C4-2B (cell line): ENCODE results near the gene JAGN1.
"Not testable (repeated sequence)": the region's sequence is repeated elsewhere in the genome, so short reads cannot be mapped to it uniquely, and the experiment has no call there.

ENCODE experiments used
- H3K27ac ChIP-seq: fragments of 450-650 bp; 2 replicates; pipeline ENCODE4 v1.5.1; 2017
- ZFX ChIP-seq: fragments of 450-650 bp; IDR thresholded peaks from 2 replicates; pipeline ENCODE4 v1.6.1; 2017
- TF ChIP-seq, protein P1 (sequence below): fragments of 450-650 bp; conservative IDR thresholded peaks from 2 replicates; pipeline ENCODE4 v1.5.1; 2017; ENCODE audit warnings: mild to moderate bottlenecking

The JAGN1 gene

GRCh38 chr3:9863058-9863772 is 27.2 kb upstream of the JAGN1 start:
- no peak overlapping the region for H3K27ac ChIP-seq
- no peak for TF ChIP-seq ZFX

- TF ChIP-seq, protein P1, sequence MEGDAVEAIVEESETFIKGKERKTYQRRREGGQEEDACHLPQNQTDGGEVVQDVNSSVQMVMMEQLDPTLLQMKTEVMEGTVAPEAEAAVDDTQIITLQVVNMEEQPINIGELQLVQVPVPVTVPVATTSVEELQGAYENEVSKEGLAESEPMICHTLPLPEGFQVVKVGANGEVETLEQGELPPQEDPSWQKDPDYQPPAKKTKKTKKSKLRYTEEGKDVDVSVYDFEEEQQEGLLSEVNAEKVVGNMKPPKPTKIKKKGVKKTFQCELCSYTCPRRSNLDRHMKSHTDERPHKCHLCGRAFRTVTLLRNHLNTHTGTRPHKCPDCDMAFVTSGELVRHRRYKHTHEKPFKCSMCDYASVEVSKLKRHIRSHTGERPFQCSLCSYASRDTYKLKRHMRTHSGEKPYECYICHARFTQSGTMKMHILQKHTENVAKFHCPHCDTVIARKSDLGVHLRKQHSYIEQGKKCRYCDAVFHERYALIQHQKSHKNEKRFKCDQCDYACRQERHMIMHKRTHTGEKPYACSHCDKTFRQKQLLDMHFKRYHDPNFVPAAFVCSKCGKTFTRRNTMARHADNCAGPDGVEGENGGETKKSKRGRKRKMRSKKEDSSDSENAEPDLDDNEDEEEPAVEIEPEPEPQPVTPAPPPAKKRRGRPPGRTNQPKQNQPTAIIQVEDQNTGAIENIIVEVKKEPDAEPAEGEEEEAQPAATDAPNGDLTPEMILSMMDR, result no peak
- TF ChIP-seq ZFX, result no peak
- no peak overlapping the region for H3K27ac ChIP-seq
Measured at GRCh38 chr3:9864200-9864927, 26.0 kb upstream of the JAGN1 start.

DNA sequence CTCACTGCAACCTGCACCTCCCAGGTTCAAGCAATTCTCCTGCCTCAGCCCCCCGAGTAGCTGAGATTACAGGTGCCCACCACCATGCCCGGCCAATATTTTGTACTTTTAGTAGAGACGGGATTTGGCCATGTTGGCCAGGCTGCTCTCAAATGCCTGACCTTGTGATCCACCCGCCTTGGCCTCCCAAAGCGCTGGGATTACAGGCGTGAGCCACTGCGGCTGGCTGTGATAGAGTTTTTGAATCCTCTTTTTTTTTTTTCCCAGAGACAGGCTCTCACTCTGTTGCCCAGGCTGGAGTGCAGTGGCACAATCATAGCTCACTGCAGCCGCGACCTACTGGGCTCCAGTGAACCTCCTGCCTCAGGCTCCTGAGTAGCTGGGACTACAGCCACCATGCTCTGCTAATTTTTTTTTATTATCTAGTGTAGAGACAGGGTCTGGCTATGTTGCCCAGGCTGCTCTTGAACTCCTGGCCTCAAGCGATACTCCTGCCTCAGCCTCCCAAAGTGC is 25.2 kb upstream of the JAGN1 start:
- H3K27ac ChIP-seq, result not testable (repeated sequence)

DNA sequence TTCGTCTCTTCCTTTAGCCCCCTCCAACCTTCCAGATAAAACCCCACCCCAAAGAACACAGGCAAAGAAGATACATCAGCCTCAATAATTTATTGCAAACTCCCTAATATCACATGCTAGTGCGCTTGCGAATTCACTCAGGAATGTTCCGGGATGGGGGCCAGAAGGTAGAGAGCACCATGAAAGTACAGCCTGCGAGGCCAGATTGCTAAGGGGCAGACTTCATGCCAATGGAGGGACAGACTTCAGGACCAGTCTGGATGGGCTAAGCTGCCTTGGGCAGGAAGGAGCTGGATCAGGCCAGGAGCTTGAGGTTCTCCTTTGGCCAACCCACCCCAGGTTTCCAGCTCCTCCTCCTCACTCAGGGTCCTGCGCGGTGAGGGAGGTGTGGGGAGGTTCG is 23.8 kb upstream of the JAGN1 start:
- H3K27ac ChIP-seq, result no peak overlapping the region
- no peak for TF ChIP-seq ZFX
- TF ChIP-seq, protein P1, result no peak

GRCh38 chr3:9867106-9867505 is 23.3 kb upstream of the JAGN1 start:
- TF ChIP-seq, protein P1, result no peak
- no peak for TF ChIP-seq ZFX
- H3K27ac ChIP-seq, result no peak overlapping the region

GRCh38 chr3:9869955-9870354 is 20.5 kb upstream of the JAGN1 start:
- no peak overlapping the region for H3K27ac ChIP-seq
- no peak for TF ChIP-seq ZFX
- TF ChIP-seq, protein P1, result no peak

GRCh38 chr3:9870978-9871377 is 19.4 kb upstream of the JAGN1 start:
- no peak overlapping the region for H3K27ac ChIP-seq
- no peak for TF ChIP-seq ZFX
- TF ChIP-seq, protein P1, result no peak

GRCh38 chr3:9872067-9872466 is 18.3 kb upstream of the JAGN1 start:
- H3K27ac ChIP-seq, result not testable (repeated sequence)

DNA sequence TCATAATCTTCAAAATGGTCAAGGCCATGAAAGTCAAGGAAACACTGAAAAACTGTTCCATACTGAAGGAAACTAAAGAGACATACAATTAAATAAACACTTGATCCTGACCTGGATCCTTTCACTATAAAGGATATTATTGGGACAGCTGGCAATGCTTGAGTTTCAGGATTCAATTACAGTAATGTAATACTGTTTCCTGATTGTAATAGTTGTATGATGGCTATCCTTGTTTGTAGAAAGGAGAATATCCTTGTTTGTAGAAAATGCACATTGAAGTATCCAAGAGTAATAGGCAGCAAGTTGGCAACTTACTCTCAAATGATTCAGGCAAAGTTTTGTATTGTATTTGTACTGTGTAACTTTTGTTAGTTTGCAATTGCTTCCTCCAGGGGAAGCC is 15.0 kb upstream of the JAGN1 start:
- H3K27ac ChIP-seq, result no peak overlapping the region
- TF ChIP-seq, protein P1, result no peak
- no peak for TF ChIP-seq ZFX

GRCh38 chr3:9876255-9876654 is 14.2 kb upstream of the JAGN1 start:
- H3K27ac ChIP-seq, result not testable (repeated sequence)
